Measurements from ENCODE around the gene LRRC56. TPM values are rescaled to one million over a fixed set of nuclear protein-coding genes. Genes with fewer than 3 reads are reported as not detected.
A peak's percentile ranks its signal among the peaks of the same experiment; 100 is the strongest.

Gene LRRC56
- total RNA-seq, 1 donor: 0.45 TPM

DNA sequence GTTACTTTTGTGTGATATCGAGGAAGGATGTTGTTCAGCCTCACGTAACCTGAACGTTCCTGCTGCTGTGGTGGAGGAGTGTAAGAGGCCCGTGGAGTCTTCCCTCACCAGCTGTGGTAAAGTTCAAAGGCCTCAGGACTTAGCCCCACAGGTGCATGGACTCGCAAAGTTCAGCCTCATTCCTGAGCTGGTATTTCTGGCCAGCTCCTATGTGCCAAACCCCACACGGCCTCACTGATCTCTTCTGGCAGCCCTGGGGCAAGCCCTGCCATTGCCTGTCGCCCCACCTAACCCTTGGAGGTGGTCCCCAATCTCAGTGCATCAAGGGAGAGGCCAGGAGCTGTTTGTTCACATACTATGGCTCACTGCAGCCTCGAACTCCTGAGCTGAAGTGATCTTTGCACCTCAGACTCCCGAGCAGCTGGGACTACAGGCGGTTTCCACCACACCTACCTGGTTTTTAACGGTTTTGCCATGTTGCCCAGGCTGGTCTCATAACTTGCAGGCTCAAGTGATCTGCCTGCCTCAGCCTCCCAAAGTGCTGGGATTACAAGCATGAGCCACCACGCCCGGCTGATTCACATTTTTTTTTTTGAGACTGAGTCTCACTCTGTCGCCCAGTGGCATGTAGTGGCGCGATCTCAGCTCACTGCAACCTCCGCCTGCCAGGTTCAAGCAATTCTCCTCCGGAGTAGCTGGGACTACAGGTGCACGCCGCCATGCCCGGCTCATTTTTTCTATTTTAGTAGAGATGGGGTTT, 41.1 kb downstream of the LRRC56 start:
- no peak for TF ChIP-seq CTCF (IDR thresholded peaks at IDR 0.05; ENCODE audit: insufficient read depth, low read length)
- no peak for DNase-seq (ENCODE audit: low read depth)
- H3K4me3 ChIP-seq (ENCODE audit: low read depth, low read length): peak overlapping the region; percentile 98

- TF ChIP-seq CTCF (IDR thresholded peaks at IDR 0.05; ENCODE audit: insufficient read depth, low read length): no peak
- no peak overlapping the region for H3K4me3 ChIP-seq (ENCODE audit: low read depth, low read length)
- no peak for DNase-seq (ENCODE audit: low read depth)
Measured at GRCh38 chr11:579830-580601, 42.7 kb downstream of the LRRC56 start.

DNA sequence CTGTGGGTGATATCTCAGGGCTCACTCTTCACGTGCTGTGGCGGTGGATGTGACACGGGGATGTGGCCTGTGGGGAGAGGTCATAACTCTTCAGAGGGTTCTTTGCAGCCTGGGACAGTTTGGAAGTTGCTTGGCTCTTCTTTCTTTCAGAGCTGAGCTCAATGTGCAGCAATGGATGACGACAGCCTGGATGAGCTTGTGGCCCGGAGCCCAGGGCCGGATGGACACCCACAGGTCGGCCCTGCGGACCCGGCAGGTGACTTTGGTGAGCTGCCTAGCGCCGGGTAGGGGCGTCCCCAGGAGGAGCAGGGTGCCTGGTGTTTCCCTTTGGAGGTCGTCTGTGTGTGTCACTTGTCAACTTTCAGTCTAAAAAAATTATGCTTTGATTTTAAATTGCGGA, 44.0 kb downstream of the LRRC56 start:
- TF ChIP-seq CTCF (IDR thresholded peaks at IDR 0.05; ENCODE audit: insufficient read depth, low read length): no peak
- DNase-seq (ENCODE audit: low read depth): no peak

DNA sequence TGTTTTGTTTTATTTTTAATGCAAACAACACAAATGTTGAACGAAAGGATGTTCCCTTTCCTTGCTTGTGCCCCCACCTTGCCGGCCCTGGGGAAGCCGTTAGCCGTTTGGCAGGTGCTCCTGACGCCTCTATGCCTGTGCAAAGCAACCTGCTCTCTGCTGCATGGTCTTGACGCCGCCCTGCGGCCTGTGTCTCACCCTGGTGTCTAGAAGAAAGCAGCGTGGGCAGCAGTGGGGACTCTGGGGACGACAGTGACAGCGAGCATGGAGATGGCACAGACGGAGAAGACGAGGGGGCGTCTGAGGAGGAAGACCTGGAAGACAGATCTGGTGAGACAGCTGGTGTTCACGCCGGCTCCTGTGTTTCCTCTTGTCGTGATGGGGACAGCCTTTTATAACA, 44.4 kb downstream of the LRRC56 start:
- DNase-seq (ENCODE audit: low read depth): no peak
- no peak overlapping the region for H3K4me3 ChIP-seq (ENCODE audit: low read depth, low read length)
- no peak for TF ChIP-seq CTCF (IDR thresholded peaks at IDR 0.05; ENCODE audit: insufficient read depth, low read length)

More for the DNA sequence above, 44.0 kb downstream of the LRRC56 start:
- no peak overlapping the region for H3K4me3 ChIP-seq (ENCODE audit: low read depth, low read length)

DNA sequence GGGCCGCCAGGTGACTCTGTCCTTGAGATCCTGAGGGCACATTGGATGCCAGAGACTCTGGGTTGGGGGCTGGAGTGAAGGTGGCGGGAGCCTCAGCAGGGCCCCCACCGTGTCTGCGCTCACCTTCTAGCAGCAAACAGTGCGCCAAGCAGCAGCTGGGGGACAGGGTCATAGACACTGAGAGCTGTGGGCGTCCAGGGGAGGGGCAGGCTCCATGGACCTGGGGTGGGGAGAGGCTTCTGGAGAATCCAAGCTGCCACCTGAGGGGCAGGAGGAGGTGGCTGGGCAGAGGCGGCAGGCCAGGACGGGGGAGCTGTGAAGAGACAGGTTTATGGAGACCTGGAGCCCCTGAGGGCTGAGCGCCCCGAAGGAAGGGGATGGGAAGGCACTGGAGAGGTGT, 47.0 kb downstream of the LRRC56 start:
- no peak overlapping the region for H3K4me3 ChIP-seq (ENCODE audit: low read depth, low read length)
- DNase-seq (ENCODE audit: low read depth): no peak
- TF ChIP-seq CTCF (IDR thresholded peaks at IDR 0.05; ENCODE audit: insufficient read depth, low read length): no peak

DNA sequence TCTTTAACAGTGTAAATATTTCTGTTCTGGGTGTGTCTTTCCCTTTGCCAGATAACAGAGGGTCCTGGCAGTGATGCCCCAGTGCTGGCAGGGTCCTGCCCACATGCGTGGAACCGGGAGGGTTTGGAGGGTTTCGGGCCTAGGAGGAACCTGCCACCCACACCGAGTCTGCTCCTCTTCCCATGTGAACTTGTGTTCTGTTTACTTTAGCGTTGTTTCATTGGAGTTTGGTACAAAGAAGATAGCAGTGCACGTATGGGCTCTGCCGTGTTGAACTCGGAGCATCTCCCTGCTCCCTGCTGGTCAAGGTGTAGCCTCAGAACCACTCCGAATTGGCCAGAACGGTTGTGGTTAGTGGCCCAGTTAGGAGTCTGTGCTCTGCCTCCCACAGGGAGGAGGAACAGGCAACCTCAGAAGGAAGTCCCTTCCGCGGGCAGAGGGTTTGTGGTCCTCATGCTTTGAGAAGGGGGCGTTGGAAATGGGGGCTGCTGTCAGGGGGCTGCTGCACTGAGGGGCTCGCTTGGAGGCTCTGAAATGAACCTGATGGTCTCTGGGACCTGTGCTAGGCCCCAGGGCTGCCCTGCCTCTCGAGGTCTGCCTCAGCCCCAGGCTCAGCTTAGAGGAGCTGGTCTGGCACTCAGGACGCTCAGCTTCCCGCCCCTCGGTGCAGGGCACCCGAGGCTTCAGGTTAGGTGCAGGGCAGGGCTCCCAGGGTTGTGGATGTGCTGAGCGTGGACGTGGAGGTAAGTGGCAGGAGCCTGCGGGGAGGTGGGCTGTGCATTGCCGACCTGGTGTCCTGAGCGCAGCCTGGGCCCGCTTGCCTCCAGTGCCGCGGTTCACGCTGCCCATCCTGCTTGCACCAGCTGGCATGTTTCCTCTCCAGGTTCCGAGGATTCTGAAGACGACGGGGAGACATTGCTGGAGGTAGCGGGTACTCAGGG, 49.3 kb downstream of the LRRC56 start:
- no peak for TF ChIP-seq CTCF (IDR thresholded peaks at IDR 0.05; ENCODE audit: insufficient read depth, low read length)
- H3K4me3 ChIP-seq (ENCODE audit: low read depth, low read length): no peak overlapping the region
- no peak for DNase-seq (ENCODE audit: low read depth)

Data from fibroblast of the aortic adventitia (primary cell).